Lung (tissue), 12 donors: ENCODE data around the gene KCNQ5. TPM values are rescaled to one million over a fixed set of nuclear protein-coding genes. Genes with fewer than 3 reads are reported as not detected.

Experiments used
- ATAC-seq: fragments of 200-7000 bp; cut with Tn5 transposase; one replicate; pipeline ENCODE4 v1.9.1; 2020; ENCODE audit warnings: moderate number of reproducible peaks; ENCODE audit not compliant: insufficient read depth, low FRiP score
- DNase-seq, 3 donors: peaks; one replicate each; pipeline ENCODE4 v3.0.0-alpha.2; 2013 to 2017
- H3K27ac ChIP-seq, 2 donors: one replicate each; pipeline ENCODE4 v1.5.1; 2013; ENCODE audit warnings: mild to moderate bottlenecking in 2 of 2, moderate library complexity in 2 of 2, control low read depth in 1 of 2, inconsistent platforms in 1 of 2, low read depth in 1 of 2, low read length in 1 of 2
- H3K27me3 ChIP-seq, 3 donors: one replicate each; pipeline ENCODE4 v1.5.1; 2013; ENCODE audit warnings: low read length in 2 of 3; ENCODE audit not compliant: control insufficient read depth in 3 of 3, insufficient read depth in 3 of 3
- H3K36me3 ChIP-seq, 4 donors: one replicate each; pipeline ENCODE4 v1.5.1; 2013; ENCODE audit warnings: low read length in 4 of 4, mild to moderate bottlenecking in 1 of 4, moderate library complexity in 1 of 4; ENCODE audit not compliant: control insufficient read depth in 4 of 4, insufficient read depth in 4 of 4
- H3K4me1 ChIP-seq, 5 donors: one replicate each; pipeline ENCODE4 v1.5.1; 2013; ENCODE audit warnings: low read length in 5 of 5, mild to moderate bottlenecking in 2 of 5, moderate library complexity in 1 of 5; ENCODE audit not compliant: control insufficient read depth in 5 of 5, insufficient read depth in 5 of 5
- H3K4me3 ChIP-seq: one replicate; pipeline ENCODE4 v1.5.1; 2013; ENCODE audit warnings: mild to moderate bottlenecking, control low read depth, moderate library complexity
- H3K9ac ChIP-seq, 2 donors: one replicate each; pipeline ENCODE4 v1.5.1; 2013; ENCODE audit warnings: low read length in 2 of 2, control low read depth in 1 of 2; ENCODE audit not compliant: insufficient read depth in 1 of 2
- H3K9me3 ChIP-seq, 4 donors: one replicate each; pipeline ENCODE4 v1.5.1; 2013; ENCODE audit warnings: low read length in 3 of 4, mild to moderate bottlenecking in 1 of 4, moderate library complexity in 1 of 4; ENCODE audit not compliant: control insufficient read depth in 4 of 4, insufficient read depth in 3 of 4
- WGBS, 2 donors: extraction: QIAGEN DNeasy Blood & Tissue Kit; methylation state at CpG; one replicate each; pipeline ENCODE4 v1.1.7; 2013; 5-methylcytosine and 5-hydroxymethylcytosine counted together
- polyA plus RNA-seq, 2 donors: library from polyadenylated mRNA; stranded (reverse); fragments of 200-250 nt; gene quantifications; one replicate each; pipeline ENCODE4 v1.2.1, GENCODE V29; 2013
- total RNA-seq, 2 donors: library from RNA; depleted of rRNA in 1 of 2; stranded (reverse); fragments of >200 nt in 1 of 2; gene quantifications; one replicate each; pipeline ENCODE4 v1.2.1, GENCODE V29; 2014 to 2021
- TF ChIP-seq, protein P1 (sequence below): IDR thresholded peaks from 2 replicates; pipeline ENCODE4 v1.5.1; 2012; ENCODE audit warnings: mild to moderate bottlenecking; ENCODE audit errors: control extremely low read depth, extremely low read depth
- donor health status: control.
- donor health status: control.
- donor health status: Bipolar disorder and iron deficiency.
- donor health status: healthy.
- donor health status: DM: yes; HTN: yes; CAD: no.

The KCNQ5 gene
- total and polyA plus RNA-seq, 4 donors = 0.12 to 5.7 (median 0.46) TPM

DNA sequence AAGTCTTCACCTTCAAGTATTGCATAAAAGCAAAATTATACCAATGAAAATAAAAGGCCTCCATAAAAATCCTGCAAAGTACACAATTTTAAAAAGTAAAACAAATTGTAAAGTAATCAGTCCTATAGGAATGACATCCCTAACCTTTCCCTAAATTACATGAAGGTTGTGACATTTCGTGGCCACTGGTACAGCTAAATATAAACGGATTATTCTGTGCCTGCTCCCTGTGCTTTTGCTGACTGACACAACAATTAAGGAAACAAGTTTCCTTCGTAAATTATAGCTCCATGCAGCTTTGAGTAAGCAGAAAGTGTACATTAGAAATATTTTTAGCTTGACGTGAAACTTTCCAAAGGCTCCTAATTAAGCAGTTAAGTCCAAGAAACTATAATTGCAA, 222.8 kb downstream of the KCNQ5 start:
- DNase-seq (no peak), ATAC-seq (no peak)
- no peaks in the 10 kb centered on the region for H3K27me3 ChIP-seq
- TF ChIP-seq, protein P1, sequence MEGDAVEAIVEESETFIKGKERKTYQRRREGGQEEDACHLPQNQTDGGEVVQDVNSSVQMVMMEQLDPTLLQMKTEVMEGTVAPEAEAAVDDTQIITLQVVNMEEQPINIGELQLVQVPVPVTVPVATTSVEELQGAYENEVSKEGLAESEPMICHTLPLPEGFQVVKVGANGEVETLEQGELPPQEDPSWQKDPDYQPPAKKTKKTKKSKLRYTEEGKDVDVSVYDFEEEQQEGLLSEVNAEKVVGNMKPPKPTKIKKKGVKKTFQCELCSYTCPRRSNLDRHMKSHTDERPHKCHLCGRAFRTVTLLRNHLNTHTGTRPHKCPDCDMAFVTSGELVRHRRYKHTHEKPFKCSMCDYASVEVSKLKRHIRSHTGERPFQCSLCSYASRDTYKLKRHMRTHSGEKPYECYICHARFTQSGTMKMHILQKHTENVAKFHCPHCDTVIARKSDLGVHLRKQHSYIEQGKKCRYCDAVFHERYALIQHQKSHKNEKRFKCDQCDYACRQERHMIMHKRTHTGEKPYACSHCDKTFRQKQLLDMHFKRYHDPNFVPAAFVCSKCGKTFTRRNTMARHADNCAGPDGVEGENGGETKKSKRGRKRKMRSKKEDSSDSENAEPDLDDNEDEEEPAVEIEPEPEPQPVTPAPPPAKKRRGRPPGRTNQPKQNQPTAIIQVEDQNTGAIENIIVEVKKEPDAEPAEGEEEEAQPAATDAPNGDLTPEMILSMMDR = no peak
- no peak overlapping the region for H3K27ac ChIP-seq
- H3K9ac ChIP-seq = no peak overlapping the region
- WGBS, 2 donors = 74 to 77% methylated on average over 4 of the region's 4 CpGs
- no peaks in the 10 kb centered on the region for H3K9me3 ChIP-seq
- H3K4me1 ChIP-seq = no peaks in the 10 kb centered on the region
- H3K4me3 ChIP-seq = no peak overlapping the region
- H3K36me3 ChIP-seq = no peaks in the 10 kb centered on the region

DNA sequence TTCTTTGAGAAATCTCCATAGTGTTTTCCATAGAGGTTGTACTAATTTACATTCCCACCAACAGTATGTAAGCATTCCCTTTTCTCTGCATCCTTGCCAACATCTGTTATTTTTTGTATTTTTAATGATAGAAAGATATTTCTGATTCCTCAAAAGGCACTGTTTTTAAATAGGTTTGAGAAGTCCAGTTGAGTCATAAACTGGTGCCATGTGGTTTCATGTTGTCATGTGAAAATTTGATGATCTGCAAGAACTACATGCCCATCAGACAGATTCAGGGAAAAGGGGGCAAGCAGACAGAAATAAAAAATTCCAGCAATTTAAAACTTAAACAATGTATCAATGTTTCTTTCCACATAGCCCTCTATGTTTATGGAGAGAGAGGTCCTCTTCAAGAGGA, 227.5 kb downstream of the KCNQ5 start:
- Histone ChIP-seq H3K9me3 (peaks cover 0 to 2% (median 0%) of the 10 kb centered on the region in 4 donors), H3K4me1 (no peaks in the 10 kb centered on the region), H3K27ac (no peak overlapping the region), H3K9ac (no peak overlapping the region), H3K36me3 (no peaks in the 10 kb centered on the region), H3K27me3 (no peaks in the 10 kb centered on the region), H3K4me3 (no peak overlapping the region)
- TF ChIP-seq, protein P1 = no peak
- no peak for ATAC-seq
- no peak for DNase-seq

DNA sequence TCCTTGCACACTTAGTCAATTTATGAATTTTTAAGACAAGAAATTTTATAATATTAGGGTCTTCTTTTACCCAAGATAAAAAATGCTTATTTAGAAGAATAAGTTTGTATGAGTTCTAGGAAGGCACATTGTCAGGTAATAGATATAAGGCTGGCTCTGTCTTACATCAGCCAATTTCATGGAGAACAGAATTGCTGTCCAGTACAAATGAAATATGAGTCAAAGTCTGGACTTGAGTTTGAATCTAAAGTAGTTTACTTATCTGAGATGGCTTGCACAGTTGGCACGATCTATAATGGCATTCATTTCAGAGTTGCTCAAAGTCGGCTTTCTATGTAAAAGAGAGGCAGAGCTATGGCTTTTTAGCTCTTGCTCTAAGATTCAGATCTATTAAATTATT, 228.2 kb downstream of the KCNQ5 start:
- ATAC-seq = no peak
- no peaks in the 10 kb centered on the region for H3K4me1 ChIP-seq
- no peak overlapping the region for H3K4me3 ChIP-seq
- no peak overlapping the region for H3K9ac ChIP-seq
- TF ChIP-seq, protein P1 = no peak
- no peak overlapping the region for H3K27ac ChIP-seq
- H3K27me3 ChIP-seq = no peaks in the 10 kb centered on the region
- 84 to 91% methylated on average over 2 of the region's 2 CpGs for WGBS, 2 donors
- no peak for DNase-seq
- peaks cover 0 to 2% (median 0%) of the 10 kb centered on the region in 4 donors for H3K9me3 ChIP-seq
- H3K36me3 ChIP-seq = no peaks in the 10 kb centered on the region

DNA sequence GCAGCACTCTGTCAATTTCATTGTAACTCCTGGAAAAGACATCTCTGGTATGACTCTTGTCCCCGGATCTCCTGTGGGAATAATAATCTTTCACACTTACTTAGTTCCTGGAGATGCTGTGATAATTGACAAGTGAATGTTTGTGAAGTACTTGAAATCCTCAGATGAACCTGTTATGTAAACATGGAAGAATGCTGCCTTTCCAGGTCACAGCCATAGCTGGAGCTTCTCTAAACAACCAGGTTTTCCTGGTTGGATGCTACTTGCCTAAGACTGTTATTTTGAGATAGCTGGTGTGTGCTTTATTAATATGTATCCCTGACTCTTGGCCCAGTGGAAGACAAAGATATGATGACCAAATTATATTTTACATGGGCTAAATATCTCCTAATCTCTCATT, 228.6 kb downstream of the KCNQ5 start:
- WGBS, 2 donors = 61 to 77% methylated on average over 1 of the region's 1 CpG
- H3K9ac ChIP-seq = no peak overlapping the region
- ATAC-seq (no peak), DNase-seq (no peak)
- no peak overlapping the region for H3K4me3 ChIP-seq
- no peak overlapping the region for H3K27ac ChIP-seq
- H3K4me1 ChIP-seq = no peaks in the 10 kb centered on the region
- H3K36me3 ChIP-seq = no peaks in the 10 kb centered on the region
- H3K9me3 ChIP-seq = peaks cover 0 to 2% (median 0%) of the 10 kb centered on the region in 4 donors
- no peaks in the 10 kb centered on the region for H3K27me3 ChIP-seq
- TF ChIP-seq, protein P1 = no peak
